Measurements from ENCODE around the gene PPP3CA. TPM values are rescaled to one million over a fixed set of nuclear protein-coding genes. Genes with fewer than 3 reads are reported as not detected.

PPP3CA gene
- total and polyA plus RNA-seq, 2 of the 13 experiments (the other 11 are each of a cell fraction or from before 2014, with no cell fraction given), result 4.8 to 13.2 TPM

DNA sequence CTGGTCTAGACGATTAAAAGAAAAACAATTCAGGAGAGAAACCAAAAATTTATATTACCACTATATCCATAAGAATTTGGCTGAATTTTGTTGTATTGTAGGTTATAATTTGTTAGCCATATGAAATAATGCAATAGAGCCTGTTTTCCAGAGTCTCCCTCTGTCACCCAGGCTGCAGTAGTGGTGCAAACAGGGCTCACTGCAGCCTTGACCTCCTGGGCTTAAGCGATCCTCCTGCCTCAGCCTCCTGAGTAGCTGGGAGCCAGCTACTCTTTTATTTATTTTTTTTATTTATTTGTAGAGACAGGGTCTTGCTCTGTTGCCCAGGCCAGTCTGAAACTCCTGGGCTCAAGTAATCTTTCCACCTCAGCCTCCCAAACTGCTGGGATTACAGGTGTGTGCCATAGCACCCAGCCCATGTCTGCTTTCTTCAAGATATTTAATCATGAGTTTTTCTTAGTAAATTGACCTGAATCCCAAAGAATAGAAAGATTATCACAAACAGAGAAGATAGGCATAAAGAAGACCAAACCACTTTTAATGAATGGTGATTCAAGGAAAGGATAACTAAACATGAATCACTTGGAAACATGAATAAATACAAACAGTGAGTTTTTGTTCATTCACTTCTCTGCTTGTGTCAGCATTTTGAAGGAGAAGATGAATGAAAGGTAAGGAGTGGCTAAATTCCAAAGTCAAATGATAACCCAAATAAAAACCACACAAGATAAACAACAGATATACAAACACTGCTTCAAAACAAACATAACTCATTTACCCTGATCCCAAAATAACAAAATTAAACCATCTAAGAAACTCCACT is 82.1 kb downstream of the PPP3CA start (continued):
- peak; percentile 79 for TF ChIP-seq ZNF121 (CRISPR knock-in tag; IDR thresholded peaks at IDR 0.05)
- 0 out of 2 replicates have a peak, but pooled peaks have one; percentile 37 for TF ChIP-seq ZMYM2 (CRISPR knock-in tag; IDR thresholded peaks at IDR 0.05)

- Histone ChIP-seq H3K9me3 (ENCODE audit: low read length) (no peaks in the 10 kb centered on the region), H3K9ac (ENCODE audit: insufficient read depth, low read depth, low read length) (no peak overlapping the region), H3K27ac (ENCODE audit: extremely low read length, insufficient read depth, low read length) (peak overlapping the region; percentile 31), H4K20me1 (ENCODE audit: insufficient read depth, low read length) (no peaks in the 10 kb centered on the region), H3K79me2 (ENCODE audit: insufficient read depth, low read length) (peaks cover 5% of the 10 kb centered on the region), H3K4me3 (replicated peaks in 1 of 3; ENCODE audit: insufficient read depth in 1 of 3, low read depth in 2 of 3, low read length in 3 of 3) (no peak overlapping the region), H3K4me1 (ENCODE audit: insufficient read depth, low read length) (peaks cover 44% of the 10 kb centered on the region), H2AFZ (ENCODE audit: low read length) (no peak overlapping the region), H3K4me2 (ENCODE audit: low read depth, low read length) (peak overlapping the region; percentile 46), H3K27me3 (ENCODE audit: control insufficient read depth in 1 of 2, insufficient read depth in 2 of 2, low read length in 2 of 2) (no peaks in the 10 kb centered on the region), H3K36me3 (replicated peaks in 1 of 2; ENCODE audit: control insufficient read depth in 1 of 2, insufficient read depth in 2 of 2, low read length in 2 of 2) (no peaks in the 10 kb centered on the region)
- peak; percentile 60 for FAIRE-seq
- CTCF ChIA-PET (ENCODE audit: low intra/inter-chr PET ratio, low total read pairs), result no interaction called here
- no TSS peak for BruUV-seq (replicated peaks)
- ATAC-seq, result peak; percentile 96
- intact Hi-C loops (cut with micrococcal nuclease; ENCODE audit: unreplicated experiment) (loop anchor here (2.0 kb wide), 1 partner anchor 82 kb away; the partner anchor contains the start of gene PPP3CA), in situ Hi-C loops (cut with HindIII; ENCODE audit: extremely low pct_ligation_motif_present, low pct_unique_long_range_greater_than_20kb) (no loop called here)
- POLR2A ChIA-PET, result no interaction called here
- DNase-seq (ENCODE audit: low spot score), result peak; percentile 85
- no peak for TF ChIP-seq ZNF484 (CRISPR knock-in tag; IDR thresholded peaks at IDR 0.05; ENCODE audit: borderline replicate concordance, low read depth)
- no peak for TF ChIP-seq ZNF687 (CRISPR knock-in tag; IDR thresholded peaks at IDR 0.05)
- TF ChIP-seq MIXL1 (CRISPR knock-in tag; IDR thresholded peaks at IDR 0.05), result peak; percentile 80
- no peak for TF ChIP-seq RARA (CRISPR knock-in tag; IDR thresholded peaks at IDR 0.05)
- TF ChIP-seq JDP2 (CRISPR knock-in tag; IDR thresholded peaks at IDR 0.05; ENCODE audit: borderline replicate concordance), result no peak
- TF ChIP-seq SP5 (CRISPR knock-in tag; IDR thresholded peaks at IDR 0.05; ENCODE audit: borderline replicate concordance, low read depth), result 0 out of 2 replicates have a peak, but pooled peaks have one; percentile 41
- TF ChIP-seq ZNF530 (CRISPR knock-in tag; IDR thresholded peaks at IDR 0.05; ENCODE audit: low read depth), result no peak
- no peak for TF ChIP-seq CREB1 (IDR thresholded peaks at IDR 0.05)
- 0 out of 2 replicates have a peak, but pooled peaks have one; percentile 13 for TF ChIP-seq CREB1 (CRISPR knock-in tag; IDR thresholded peaks at IDR 0.05)
- TF ChIP-seq ZNF232 (CRISPR knock-in tag; IDR thresholded peaks at IDR 0.05; ENCODE audit: borderline replicate concordance), result no peak
- TF ChIP-seq, protein P1, sequence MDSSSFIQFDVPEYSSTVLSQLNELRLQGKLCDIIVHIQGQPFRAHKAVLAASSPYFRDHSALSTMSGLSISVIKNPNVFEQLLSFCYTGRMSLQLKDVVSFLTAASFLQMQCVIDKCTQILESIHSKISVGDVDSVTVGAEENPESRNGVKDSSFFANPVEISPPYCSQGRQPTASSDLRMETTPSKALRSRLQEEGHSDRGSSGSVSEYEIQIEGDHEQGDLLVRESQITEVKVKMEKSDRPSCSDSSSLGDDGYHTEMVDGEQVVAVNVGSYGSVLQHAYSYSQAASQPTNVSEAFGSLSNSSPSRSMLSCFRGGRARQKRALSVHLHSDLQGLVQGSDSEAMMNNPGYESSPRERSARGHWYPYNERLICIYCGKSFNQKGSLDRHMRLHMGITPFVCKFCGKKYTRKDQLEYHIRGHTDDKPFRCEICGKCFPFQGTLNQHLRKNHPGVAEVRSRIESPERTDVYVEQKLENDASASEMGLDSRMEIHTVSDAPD (CRISPR knock-in tag; IDR thresholded peaks at IDR 0.05), result peak; percentile 24; the same call in 1 of the 2 replicates
- TF ChIP-seq, protein P2, sequence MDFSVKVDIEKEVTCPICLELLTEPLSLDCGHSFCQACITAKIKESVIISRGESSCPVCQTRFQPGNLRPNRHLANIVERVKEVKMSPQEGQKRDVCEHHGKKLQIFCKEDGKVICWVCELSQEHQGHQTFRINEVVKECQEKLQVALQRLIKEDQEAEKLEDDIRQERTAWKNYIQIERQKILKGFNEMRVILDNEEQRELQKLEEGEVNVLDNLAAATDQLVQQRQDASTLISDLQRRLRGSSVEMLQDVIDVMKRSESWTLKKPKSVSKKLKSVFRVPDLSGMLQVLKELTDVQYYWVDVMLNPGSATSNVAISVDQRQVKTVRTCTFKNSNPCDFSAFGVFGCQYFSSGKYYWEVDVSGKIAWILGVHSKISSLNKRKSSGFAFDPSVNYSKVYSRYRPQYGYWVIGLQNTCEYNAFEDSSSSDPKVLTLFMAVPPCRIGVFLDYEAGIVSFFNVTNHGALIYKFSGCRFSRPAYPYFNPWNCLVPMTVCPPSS (IDR thresholded peaks at IDR 0.05), result no peak
- TF ChIP-seq HDAC2 (CRISPR knock-in tag; IDR thresholded peaks at IDR 0.05), result peak; percentile 39; the same call in 1 of the 2 replicates
These were observed 82.8 kb downstream of the PPP3CA start for GRCh38 chr4:101264512-101264911.
